Activated B cell treated with CpG ODN at 0.5 μM for 24 hours (primary cell): ENCODE data around the gene OR2G2. TPM values are rescaled to one million over a fixed set of nuclear protein-coding genes. Genes with fewer than 3 reads are reported as not detected.

Experiments used
- ATAC-seq: fragments of 200-7000 bp; cut with Tn5 transposase; one replicate; pipeline ENCODE4 v1.10.0; 2021; ENCODE audit warnings: low read depth, mild to moderate bottlenecking, moderate library complexity
- CTCF ChIA-PET: fragments of 350-600 bp; sonication (Branson Sonifier 250); formaldehyde crosslinking; loops from one replicate; lab custom pipeline; 2021; ENCODE audit warnings: antibody characterized with exemption; lab: Charles Lee
- POLR2A ChIA-PET: fragments of 350-600 bp; sonication (Branson Sonifier 250); formaldehyde crosslinking; loops from one replicate; lab custom pipeline; 2021; ENCODE audit warnings: antibody characterized with exemption; lab: Charles Lee
- DNase-seq: peaks from one replicate; pipeline ENCODE4 v3.0.0; 2022
- H3K27ac Mint-ChIP-seq: one replicate; pipeline ENCODE4 v1.8.0; 2020; ENCODE audit warnings: mixed read lengths
- H3K27me3 Mint-ChIP-seq: one replicate; pipeline ENCODE4 v1.8.0; 2021; ENCODE audit warnings: mixed read lengths
- H3K36me3 Mint-ChIP-seq: one replicate; pipeline ENCODE4 v1.8.0; 2021; ENCODE audit warnings: low read depth, mixed read lengths
- H3K4me1 Mint-ChIP-seq: one replicate; pipeline ENCODE4 v1.8.0; 2021; ENCODE audit warnings: mixed read lengths
- H3K4me3 Mint-ChIP-seq: one replicate; pipeline ENCODE4 v1.8.0; 2020; ENCODE audit warnings: mild to moderate bottlenecking, mixed read lengths
- H3K9me3 Mint-ChIP-seq: one replicate; pipeline ENCODE4 v1.8.0; 2020; ENCODE audit warnings: mixed read lengths
- intact Hi-C: fragments of 100-400 bp; cut with micrococcal nuclease; formaldehyde crosslinking; loops from one replicate; pipeline ENCODE4 v1.15.1; 2024
- total RNA-seq: library from RNA; stranded (reverse); gene quantifications from 2 replicates; pipeline ENCODE4 v1.2.3, GENCODE V29; 2022
- TF ChIP-seq, protein P1 (sequence below): fragments of 200-600 bp; IDR thresholded peaks from one replicate; pipeline ENCODE4 v1.8.0; 2022; ENCODE audit warnings: antibody characterized with exemption, mild to moderate bottlenecking

The OR2G2 gene
- not detected in 2 replicates for total RNA-seq

DNA sequence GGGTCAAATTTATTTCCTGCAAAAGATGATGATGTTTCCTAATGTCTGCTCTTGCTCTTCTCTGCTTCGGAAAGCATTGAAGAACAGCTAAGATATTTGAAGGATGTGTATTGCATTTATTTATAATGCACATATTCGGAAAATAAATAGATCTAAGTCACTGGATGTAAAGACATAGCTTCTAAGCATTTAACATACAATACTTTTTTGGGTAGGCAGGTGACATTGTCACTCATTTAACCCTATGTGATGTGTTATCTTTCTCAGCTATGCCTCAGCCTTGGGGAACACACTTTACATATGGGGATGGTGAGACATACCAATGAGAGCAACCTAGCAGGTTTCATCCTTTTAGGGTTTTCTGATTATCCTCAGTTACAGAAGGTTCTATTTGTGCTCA lies at the start of gene OR2G2:
TSS of gene OR2G2 (plus strand) at position 301 of the 400 bp plus-strand sequence. CDS start at position 301, 0 bp downstream.
- H3K4me3 Mint-ChIP-seq = no peak within 1 kb of the TSS
- H3K27ac Mint-ChIP-seq = no peak within 1 kb of the TSS
- no peak for ATAC-seq
- no peaks in the 10 kb centered on the region for H3K27me3 Mint-ChIP-seq
- no peak for DNase-seq
- TF ChIP-seq, protein P1, sequence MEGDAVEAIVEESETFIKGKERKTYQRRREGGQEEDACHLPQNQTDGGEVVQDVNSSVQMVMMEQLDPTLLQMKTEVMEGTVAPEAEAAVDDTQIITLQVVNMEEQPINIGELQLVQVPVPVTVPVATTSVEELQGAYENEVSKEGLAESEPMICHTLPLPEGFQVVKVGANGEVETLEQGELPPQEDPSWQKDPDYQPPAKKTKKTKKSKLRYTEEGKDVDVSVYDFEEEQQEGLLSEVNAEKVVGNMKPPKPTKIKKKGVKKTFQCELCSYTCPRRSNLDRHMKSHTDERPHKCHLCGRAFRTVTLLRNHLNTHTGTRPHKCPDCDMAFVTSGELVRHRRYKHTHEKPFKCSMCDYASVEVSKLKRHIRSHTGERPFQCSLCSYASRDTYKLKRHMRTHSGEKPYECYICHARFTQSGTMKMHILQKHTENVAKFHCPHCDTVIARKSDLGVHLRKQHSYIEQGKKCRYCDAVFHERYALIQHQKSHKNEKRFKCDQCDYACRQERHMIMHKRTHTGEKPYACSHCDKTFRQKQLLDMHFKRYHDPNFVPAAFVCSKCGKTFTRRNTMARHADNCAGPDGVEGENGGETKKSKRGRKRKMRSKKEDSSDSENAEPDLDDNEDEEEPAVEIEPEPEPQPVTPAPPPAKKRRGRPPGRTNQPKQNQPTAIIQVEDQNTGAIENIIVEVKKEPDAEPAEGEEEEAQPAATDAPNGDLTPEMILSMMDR = no peak
- intact Hi-C loops = no loop called here
- no peaks in the 10 kb centered on the region for H3K36me3 Mint-ChIP-seq
- no peaks in the 10 kb centered on the region for H3K4me1 Mint-ChIP-seq
- CTCF ChIA-PET = no interaction called here
- peaks cover 2% of the 10 kb centered on the region for H3K9me3 Mint-ChIP-seq
- POLR2A ChIA-PET = no interaction called here

GRCh38 chr1:247538561-247538960 lies 49.6 kb upstream of the OR2G2 start:
- POLR2A ChIA-PET = no interaction called here
- Mint-ChIP-seq H3K27ac (no peak overlapping the region), H3K4me3 (no peak overlapping the region), H3K4me1 (peaks cover 4% of the 10 kb centered on the region), H3K9me3 (no peaks in the 10 kb centered on the region), H3K27me3 (peaks cover 9% of the 10 kb centered on the region), H3K36me3 (no peaks in the 10 kb centered on the region)
- TF ChIP-seq, protein P1 = no peak
- no peak for ATAC-seq
- no peak for DNase-seq
- CTCF ChIA-PET = no interaction called here
- intact Hi-C loops = no loop called here

DNA sequence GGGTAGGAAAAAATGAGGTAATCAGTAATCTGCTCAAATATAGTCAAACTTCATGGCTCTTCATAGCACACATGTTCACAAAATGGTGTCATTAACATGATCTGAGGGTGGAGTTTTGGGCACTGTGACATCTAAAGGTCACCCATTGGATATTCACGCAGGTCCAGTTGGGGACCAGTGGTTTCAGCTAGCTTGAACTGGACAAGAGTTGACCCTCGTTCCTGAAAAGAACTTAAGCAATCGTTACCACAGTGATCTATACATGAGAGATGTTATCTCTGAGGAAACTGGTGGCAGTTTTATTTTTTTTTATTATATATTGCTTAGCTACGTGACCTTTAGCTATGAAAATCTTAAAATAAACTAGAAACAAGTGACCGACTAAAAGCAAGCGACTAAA lies 48.9 kb upstream of the OR2G2 start:
- TF ChIP-seq, protein P1 = no peak
- Mint-ChIP-seq H3K9me3 (no peaks in the 10 kb centered on the region), H3K4me1 (peaks cover 4% of the 10 kb centered on the region), H3K36me3 (no peaks in the 10 kb centered on the region), H3K27me3 (peaks cover 10% of the 10 kb centered on the region), H3K4me3 (no peak overlapping the region), H3K27ac (no peak overlapping the region)
- no peak for DNase-seq
- POLR2A ChIA-PET = no interaction called here
- ATAC-seq = no peak
- CTCF ChIA-PET = no interaction called here
- intact Hi-C loops = no loop called here

DNA sequence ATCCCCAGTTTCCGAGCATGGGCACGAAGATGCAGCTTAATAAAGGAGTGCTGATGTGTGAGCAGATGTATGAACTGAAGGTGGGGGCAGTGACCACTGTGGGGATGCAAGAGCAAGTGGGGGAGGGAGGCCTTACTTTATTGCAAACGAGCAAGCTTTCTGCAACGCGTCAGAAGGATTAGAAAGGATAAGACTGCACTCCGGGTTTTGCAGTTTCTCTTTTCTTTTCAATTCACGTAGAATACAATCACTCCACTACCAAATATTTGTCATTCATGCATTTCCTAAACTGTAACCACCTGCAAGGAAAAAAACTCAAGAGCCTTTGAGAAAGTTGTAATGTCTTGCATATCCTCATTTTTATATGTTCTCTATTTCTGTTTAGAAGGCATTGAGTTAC lies 47.6 kb upstream of the OR2G2 start:
- CTCF ChIA-PET = no interaction called here
- Mint-ChIP-seq H3K9me3 (no peaks in the 10 kb centered on the region), H3K4me1 (peaks cover 4% of the 10 kb centered on the region), H3K36me3 (no peaks in the 10 kb centered on the region), H3K4me3 (no peak overlapping the region), H3K27me3 (peaks cover 14% of the 10 kb centered on the region), H3K27ac (no peak overlapping the region)
- DNase-seq (no peak), ATAC-seq (no peak)
- TF ChIP-seq, protein P1 = no peak
- POLR2A ChIA-PET = no interaction called here
- intact Hi-C loops = no loop called here

GRCh38 chr1:247542811-247543210 lies 45.3 kb upstream of the OR2G2 start:
- ChIA-PET CTCF (no interaction called here), POLR2A (no interaction called here)
- Mint-ChIP-seq H3K36me3 (no peaks in the 10 kb centered on the region), H3K27me3 (peaks cover 20% of the 10 kb centered on the region), H3K4me3 (no peak overlapping the region), H3K9me3 (no peaks in the 10 kb centered on the region), H3K4me1 (peaks cover 4% of the 10 kb centered on the region), H3K27ac (no peak overlapping the region)
- intact Hi-C loops = no loop called here
- DNase-seq (no peak), ATAC-seq (no peak)
- TF ChIP-seq, protein P1 = no peak
